Fibroblast of mammary gland (primary cell): ENCODE data around the gene GPR143.
A peak's percentile ranks its signal among the peaks of the same experiment; 100 is the strongest.

Experiments
- DNase-seq: peaks from one replicate; pipeline ENCODE4 v3.0.0-alpha.2; 2010; ENCODE audit warnings: low read depth
- H3K4me3 ChIP-seq: 2 replicates; pipeline ENCODE4 v1.5.1; 2011; ENCODE audit warnings: low read depth, mild to moderate bottlenecking, low read length, moderate library complexity; ENCODE audit not compliant: control insufficient read depth
- CTCF ChIP-seq: conservative IDR thresholded peaks from 2 replicates; pipeline ENCODE4 v1.5.1; 2011; ENCODE audit warnings: low read depth, low read length, inconsistent platforms; ENCODE audit not compliant: control insufficient read depth, insufficient read depth

The GPR143 gene

GRCh38 chrX:9737363-9737762 is 28.3 kb downstream of the GPR143 start:
- H3K4me3 ChIP-seq: no peak overlapping the region
- no peak for DNase-seq
- TF ChIP-seq CTCF: no peak

GRCh38 chrX:9730752-9731151 is 34.9 kb downstream of the GPR143 start:
- no peak for TF ChIP-seq CTCF
- DNase-seq: no peak
- H3K4me3 ChIP-seq: no peak overlapping the region

GRCh38 chrX:9730078-9730477 is 35.6 kb downstream of the GPR143 start:
- H3K4me3 ChIP-seq: no peak overlapping the region
- no peak for TF ChIP-seq CTCF
- no peak for DNase-seq

- TF ChIP-seq CTCF: no peak
- DNase-seq: peak; percentile 24
These were observed 36.3 kb downstream of the GPR143 start for GRCh38 chrX:9729171-9729885.

GRCh38 chrX:9728261-9728660 is 37.4 kb downstream of the GPR143 start:
- H3K4me3 ChIP-seq: no peak overlapping the region

More at GRCh38 chrX:9729171-9729885, 36.3 kb downstream of the GPR143 start:
- no peak overlapping the region for H3K4me3 ChIP-seq

GRCh38 chrX:9724711-9725110 is 40.9 kb downstream of the GPR143 start:
- DNase-seq: no peak
- no peak for TF ChIP-seq CTCF
- H3K4me3 ChIP-seq: no peak overlapping the region

More at GRCh38 chrX:9728261-9728660, 37.4 kb downstream of the GPR143 start:
- TF ChIP-seq CTCF: no peak
- no peak for DNase-seq
